Central memory CD8-positive, alpha-beta T cell (primary cell): ENCODE data around the gene RIPOR1.
A peak's percentile ranks its signal among the peaks of the same experiment; 100 is the strongest.

ENCODE experiments used
- ATAC-seq: fragments of 150-1000 bp; cut with Tn5 transposase; replicated peaks from 2 replicates; pipeline ENCODE4 v1.10.0; 2022; ENCODE audit warnings: mild to moderate bottlenecking, moderate FRiP score, moderate number of reproducible peaks; ENCODE audit not compliant: poor library complexity, severe bottlenecking; ENCODE audit errors: extremely low read depth
- DNase-seq, 2 donors: peaks; one replicate each; pipeline ENCODE4 v3.0.0; 2021; ENCODE audit warnings: low spot score in 2 of 2
- H3K27ac Mint-ChIP-seq: one replicate; pipeline ENCODE4 v1.8.0; 2022; ENCODE audit warnings: low read depth, mild to moderate bottlenecking, moderate library complexity, mixed read lengths
- H3K27me3 Mint-ChIP-seq: one replicate; pipeline ENCODE4 v1.8.0; 2022; ENCODE audit warnings: mixed read lengths
- H3K36me3 Mint-ChIP-seq: one replicate; pipeline ENCODE4 v1.8.0; 2022; ENCODE audit warnings: mild to moderate bottlenecking, moderate library complexity, mixed read lengths; ENCODE audit not compliant: insufficient read depth
- H3K4me1 Mint-ChIP-seq: one replicate; pipeline ENCODE4 v1.8.0; 2022; ENCODE audit warnings: mixed read lengths
- H3K4me3 Mint-ChIP-seq: one replicate; pipeline ENCODE4 v1.8.0; 2022; ENCODE audit warnings: mild to moderate bottlenecking, moderate library complexity, mixed read lengths
- H3K9me3 Mint-ChIP-seq: one replicate; pipeline ENCODE4 v1.8.0; 2022; ENCODE audit warnings: mixed read lengths

The RIPOR1 gene

DNA sequence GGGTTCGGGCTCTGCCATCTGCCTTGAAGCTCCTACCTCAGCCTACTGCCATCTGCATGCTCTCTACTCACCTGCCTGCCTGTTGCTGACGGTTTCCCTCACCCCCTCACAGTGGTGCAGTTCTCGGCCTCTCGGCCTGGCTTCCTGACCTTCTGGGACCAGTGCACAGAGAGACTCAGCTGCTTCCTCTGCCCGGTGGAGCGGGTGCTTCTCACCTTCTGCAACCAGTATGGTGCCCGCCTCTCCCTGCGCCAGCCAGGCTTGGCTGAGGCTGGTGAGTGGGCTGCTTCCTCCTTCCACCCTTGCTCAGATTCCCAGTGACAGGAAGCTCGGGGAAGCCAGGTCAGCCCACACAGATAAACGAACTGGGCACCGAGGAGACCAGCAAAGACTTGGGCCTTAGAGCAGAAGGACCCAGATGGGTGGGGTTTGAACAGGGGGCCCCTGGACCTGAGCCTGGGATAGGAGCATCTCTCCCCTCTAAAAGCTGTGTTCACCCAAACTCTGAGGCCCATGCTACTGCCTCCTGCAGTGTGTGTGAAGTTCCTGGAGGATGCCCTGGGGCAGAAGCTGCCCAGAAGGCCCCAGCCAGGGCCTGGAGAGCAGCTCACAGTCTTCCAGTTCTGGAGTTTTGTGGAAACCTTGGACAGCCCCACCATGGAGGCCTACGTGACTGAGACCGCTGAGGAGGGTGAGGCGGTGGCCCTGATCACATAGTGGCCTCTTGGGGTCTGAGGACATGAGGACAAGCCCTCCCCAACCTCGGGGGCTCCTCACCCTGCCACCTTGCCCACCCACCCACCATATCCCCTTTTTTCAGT, 16.4 kb downstream of the RIPOR1 start:
- H3K9me3 Mint-ChIP-seq: no peaks in the 10 kb centered on the region
- H3K4me3 Mint-ChIP-seq: no peak overlapping the region
- H3K36me3 Mint-ChIP-seq: peaks cover 24% of the 10 kb centered on the region
- ATAC-seq (no peak), DNase-seq (no peak)
- peaks cover 44% of the 10 kb centered on the region for H3K4me1 Mint-ChIP-seq
- H3K27me3 Mint-ChIP-seq: no peaks in the 10 kb centered on the region
- peak overlapping the region; percentile 26 for H3K27ac Mint-ChIP-seq

DNA sequence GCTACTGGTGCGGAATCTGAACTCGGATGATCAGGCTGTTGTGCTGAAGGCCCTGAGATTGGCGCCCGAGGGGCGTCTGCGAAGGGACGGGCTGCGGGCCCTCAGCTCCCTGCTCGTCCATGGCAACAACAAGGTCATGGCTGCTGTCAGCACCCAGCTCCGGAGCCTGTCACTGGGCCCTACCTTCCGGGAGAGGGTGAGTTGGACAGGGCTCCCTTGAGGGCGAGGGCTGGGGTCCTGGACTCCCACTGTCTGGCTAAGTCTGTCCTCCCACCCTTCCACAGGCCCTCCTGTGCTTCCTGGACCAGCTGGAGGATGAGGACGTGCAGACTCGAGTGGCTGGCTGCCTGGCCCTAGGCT, 17.0 kb downstream of the RIPOR1 start:
- peaks cover 46% of the 10 kb centered on the region for H3K4me1 Mint-ChIP-seq
- H3K27me3 Mint-ChIP-seq: no peaks in the 10 kb centered on the region
- no peaks in the 10 kb centered on the region for H3K9me3 Mint-ChIP-seq
- DNase-seq (no peak), ATAC-seq (no peak)
- H3K4me3 Mint-ChIP-seq: no peak overlapping the region
- no peak overlapping the region for H3K27ac Mint-ChIP-seq
- H3K36me3 Mint-ChIP-seq: peaks cover 24% of the 10 kb centered on the region

DNA sequence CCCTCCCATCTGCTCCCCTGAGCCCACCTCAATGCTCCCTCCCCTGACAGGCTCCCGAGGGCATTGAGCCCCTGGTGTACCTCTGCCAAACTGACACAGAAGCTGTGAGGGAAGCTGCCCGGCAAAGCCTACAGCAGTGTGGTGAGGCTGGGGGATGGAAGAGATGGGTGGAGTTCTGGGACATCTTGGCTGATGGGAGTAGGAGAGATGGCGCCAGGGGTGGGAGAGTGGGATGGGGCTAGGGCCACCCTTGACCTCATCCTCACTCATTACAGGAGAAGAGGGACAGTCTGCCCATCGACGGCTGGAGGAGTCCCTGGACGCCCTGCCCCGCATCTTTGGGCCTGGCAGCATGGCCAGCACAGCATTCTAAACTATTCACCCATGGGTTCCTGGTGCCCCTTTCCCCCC, 17.5 kb downstream of the RIPOR1 start:
- Mint-ChIP-seq H3K4me3 (peak overlapping the region; percentile 59), H3K27ac (no peak overlapping the region), H3K9me3 (no peaks in the 10 kb centered on the region), H3K4me1 (peaks cover 46% of the 10 kb centered on the region), H3K36me3 (peaks cover 25% of the 10 kb centered on the region), H3K27me3 (no peaks in the 10 kb centered on the region)
- ATAC-seq: no peak
- no peak for DNase-seq

DNA sequence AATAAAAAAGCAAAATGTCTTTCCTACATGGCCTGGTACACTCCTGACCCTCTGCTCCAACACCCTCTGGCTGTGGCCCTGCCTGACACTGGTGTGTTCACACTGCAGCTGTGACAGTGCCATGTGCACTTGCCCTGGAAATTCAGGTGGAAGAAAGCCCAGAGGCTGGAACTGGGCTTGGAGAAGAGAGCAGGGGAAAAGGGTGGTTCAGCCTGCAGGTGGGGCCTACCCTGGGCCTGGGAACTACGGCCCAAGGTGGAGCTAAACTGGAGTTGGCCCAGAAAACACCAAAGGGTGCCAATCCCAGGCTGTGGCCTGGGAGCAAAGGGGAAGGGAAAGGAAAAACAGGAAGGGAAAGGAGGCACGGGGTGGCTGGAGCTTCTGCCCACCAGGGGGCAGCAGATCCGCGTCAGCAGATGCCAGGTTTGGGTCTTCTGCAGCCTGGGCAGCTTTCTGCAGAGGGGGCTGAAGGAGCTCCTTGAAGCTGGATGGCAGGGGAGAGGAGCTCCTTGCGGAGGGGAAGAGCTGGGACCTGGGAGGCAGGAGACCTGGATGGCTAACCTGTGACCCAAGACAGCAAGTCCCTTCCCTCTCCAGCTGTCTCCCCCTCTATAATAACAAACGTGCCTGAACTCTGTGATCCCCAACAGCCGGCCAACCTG, 18.3 kb downstream of the RIPOR1 start:
- ATAC-seq (peak; percentile 39), DNase-seq (peak; percentile 52 to 65)
- peak overlapping the region; percentile 59 for H3K4me3 Mint-ChIP-seq
- H3K4me1 Mint-ChIP-seq: peaks cover 49% of the 10 kb centered on the region
- H3K36me3 Mint-ChIP-seq: peaks cover 25% of the 10 kb centered on the region
- H3K9me3 Mint-ChIP-seq: no peaks in the 10 kb centered on the region
- H3K27me3 Mint-ChIP-seq: no peaks in the 10 kb centered on the region
- H3K27ac Mint-ChIP-seq: peak overlapping the region; percentile 64

DNA sequence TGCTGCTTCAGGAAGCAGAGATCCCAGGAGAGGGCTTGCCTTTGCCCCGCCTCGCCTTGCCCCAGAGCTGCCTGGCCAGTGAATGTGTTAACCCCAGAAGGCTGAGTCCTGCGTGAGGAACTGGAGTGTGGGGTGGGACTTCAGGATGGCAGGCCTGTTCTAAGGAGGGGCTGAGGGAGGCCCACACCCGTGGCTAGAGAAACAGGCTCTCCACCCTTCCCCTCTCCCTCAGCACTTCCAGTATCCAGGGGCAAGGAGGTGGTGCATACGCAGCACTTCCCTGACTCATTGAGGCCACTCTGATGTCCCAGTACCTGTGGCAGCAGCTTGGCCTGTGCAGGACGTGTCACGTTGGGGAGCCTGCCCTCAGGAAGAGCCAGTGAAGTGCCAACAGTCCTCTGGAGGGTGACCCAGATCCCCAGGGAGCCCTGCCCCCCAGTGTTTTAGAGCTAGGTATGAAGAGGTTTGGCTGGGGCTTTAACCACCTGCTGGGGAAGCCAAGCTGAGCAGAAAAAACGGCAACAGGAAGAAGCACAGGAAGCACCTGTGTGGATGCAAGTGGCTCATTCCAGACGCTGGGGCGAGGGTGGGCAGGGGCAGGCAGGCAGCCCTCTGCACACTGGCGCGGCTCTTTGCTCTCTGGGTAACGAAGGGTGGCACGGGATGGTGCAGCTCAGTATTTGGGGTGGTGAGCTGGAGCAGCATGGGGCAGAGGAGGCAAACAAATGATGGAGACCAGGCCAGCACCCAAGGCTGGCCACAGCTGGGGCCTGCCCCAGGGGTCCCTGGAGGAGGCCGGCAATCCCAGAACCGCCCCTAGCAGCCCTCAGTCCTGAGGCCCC, 19.0 kb downstream of the RIPOR1 start:
- H3K4me3 Mint-ChIP-seq: peak overlapping the region; percentile 59
- DNase-seq (no peak), ATAC-seq (peak; percentile 44)
- no peaks in the 10 kb centered on the region for H3K9me3 Mint-ChIP-seq
- peaks cover 20% of the 10 kb centered on the region for H3K36me3 Mint-ChIP-seq
- H3K27ac Mint-ChIP-seq: peak overlapping the region; percentile 64
- H3K27me3 Mint-ChIP-seq: no peaks in the 10 kb centered on the region
- peaks cover 49% of the 10 kb centered on the region for H3K4me1 Mint-ChIP-seq

DNA sequence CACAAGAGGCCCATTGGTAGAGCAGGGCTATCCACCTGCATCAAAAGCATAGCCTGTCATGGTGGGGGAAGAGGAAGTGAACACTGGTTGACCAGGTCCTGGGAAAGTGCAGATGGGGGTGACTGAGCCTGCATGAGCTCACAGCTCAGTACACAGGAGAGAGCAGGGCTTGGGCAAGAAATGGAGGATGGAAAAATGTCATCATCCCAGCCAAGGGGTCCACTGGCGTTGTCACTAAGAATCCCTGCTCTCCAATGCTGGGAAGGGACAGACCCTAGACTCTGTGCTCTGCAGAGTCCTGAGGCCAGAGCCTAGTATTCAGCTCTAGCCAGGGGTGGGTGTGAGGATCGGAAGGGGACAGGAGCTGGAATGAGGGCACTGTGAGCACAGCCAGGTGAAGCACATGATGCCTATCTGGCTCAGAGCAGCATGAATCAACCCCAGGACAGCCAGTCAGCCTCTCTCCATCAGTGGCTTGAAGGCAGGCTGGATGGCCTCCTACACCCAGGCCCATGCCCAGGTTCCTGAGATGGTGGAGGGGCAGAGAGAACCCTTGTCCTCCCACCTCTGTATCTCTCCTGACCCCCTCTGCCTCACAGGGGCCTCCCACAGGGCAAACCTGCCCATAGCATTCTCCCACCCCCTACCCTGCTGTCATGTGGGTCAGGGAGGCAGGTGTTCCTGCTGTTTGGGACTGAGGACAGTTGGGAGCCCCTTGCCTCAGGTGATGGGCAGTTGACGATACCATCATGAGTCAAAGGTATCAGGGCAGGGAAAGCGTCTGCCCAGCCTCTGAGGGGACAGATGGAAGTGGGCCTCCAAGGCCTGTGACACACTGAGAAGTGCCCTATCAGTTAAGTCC, 19.9 kb downstream of the RIPOR1 start:
- H3K36me3 Mint-ChIP-seq: peaks cover 17% of the 10 kb centered on the region
- H3K4me1 Mint-ChIP-seq: peaks cover 41% of the 10 kb centered on the region
- no peaks in the 10 kb centered on the region for H3K27me3 Mint-ChIP-seq
- DNase-seq (no peak), ATAC-seq (no peak)
- peak overlapping the region; percentile 64 for H3K27ac Mint-ChIP-seq
- H3K4me3 Mint-ChIP-seq: peak overlapping the region; percentile 59
- no peaks in the 10 kb centered on the region for H3K9me3 Mint-ChIP-seq

DNA sequence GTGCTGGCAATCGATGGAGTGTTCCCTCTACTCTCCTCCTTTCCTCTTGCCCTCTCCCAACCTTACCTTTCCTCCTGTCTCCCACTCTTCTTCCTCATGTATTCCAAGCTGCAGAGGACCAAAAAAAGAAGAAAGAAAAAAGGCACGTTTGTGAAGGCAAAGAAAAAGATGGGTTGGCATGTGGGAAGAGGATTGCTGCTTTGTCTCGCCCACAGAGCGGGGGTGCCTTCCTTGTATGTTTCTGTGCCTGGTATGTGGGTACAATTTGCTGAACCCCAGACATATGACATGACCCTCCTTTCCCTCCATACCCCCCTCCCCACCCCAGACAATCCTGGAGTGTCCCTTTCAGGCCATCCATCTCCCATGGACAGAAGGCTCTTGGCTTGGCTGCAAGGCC, 20.6 kb downstream of the RIPOR1 start:
- Mint-ChIP-seq H3K27me3 (no peaks in the 10 kb centered on the region), H3K4me3 (no peak overlapping the region), H3K27ac (no peak overlapping the region), H3K36me3 (peaks cover 10% of the 10 kb centered on the region), H3K9me3 (no peaks in the 10 kb centered on the region), H3K4me1 (peaks cover 35% of the 10 kb centered on the region)
- DNase-seq (no peak), ATAC-seq (no peak)

DNA sequence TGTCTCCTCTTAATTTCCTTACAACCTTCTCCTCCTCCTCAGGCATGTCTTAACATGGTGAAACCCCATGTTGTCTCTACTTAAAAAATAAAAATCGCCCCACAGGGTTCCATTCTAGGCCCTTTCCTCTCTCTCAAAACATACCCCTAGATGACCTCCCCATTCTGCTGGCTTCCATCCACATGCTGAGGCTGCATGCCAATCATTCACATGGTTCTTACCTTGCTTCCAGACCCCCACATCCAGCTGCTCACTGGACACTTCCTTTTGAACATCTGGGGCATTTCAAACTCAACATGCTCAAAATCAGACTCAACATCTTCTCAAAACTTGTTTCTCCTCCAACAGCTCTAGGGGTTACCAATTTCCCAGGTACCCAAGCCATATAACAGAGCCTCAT, 21.3 kb downstream of the RIPOR1 start:
- peaks cover 11% of the 10 kb centered on the region for H3K36me3 Mint-ChIP-seq
- H3K9me3 Mint-ChIP-seq: no peaks in the 10 kb centered on the region
- H3K27me3 Mint-ChIP-seq: no peaks in the 10 kb centered on the region
- peaks cover 35% of the 10 kb centered on the region for H3K4me1 Mint-ChIP-seq
- no peak overlapping the region for H3K4me3 Mint-ChIP-seq
- ATAC-seq (no peak), DNase-seq (no peak)
- H3K27ac Mint-ChIP-seq: peak overlapping the region; percentile 48

DNA sequence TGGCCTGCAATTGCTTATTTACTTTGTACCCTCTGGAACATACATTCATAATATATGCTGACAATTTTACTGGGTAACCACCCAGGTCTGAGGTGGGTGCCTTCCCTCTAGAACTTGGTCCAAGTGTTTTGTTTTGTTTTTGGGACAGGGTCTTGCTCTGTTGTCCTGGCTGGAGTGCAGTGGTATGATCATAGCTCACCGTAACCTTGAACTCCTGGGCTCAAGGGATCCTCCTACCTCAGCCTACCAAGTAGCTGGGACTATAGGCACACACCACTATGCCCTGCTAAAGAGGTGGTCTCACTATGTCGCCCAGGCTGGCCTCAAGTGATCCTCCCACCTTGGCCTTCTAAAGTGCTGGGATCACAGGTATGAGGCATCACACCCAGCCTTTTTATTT, 22.5 kb downstream of the RIPOR1 start:
- Mint-ChIP-seq H3K9me3 (no peaks in the 10 kb centered on the region), H3K27me3 (no peaks in the 10 kb centered on the region), H3K27ac (no peak overlapping the region), H3K4me1 (peaks cover 41% of the 10 kb centered on the region), H3K36me3 (peaks cover 11% of the 10 kb centered on the region), H3K4me3 (no peak overlapping the region)
- ATAC-seq (no peak), DNase-seq (no peak)

DNA sequence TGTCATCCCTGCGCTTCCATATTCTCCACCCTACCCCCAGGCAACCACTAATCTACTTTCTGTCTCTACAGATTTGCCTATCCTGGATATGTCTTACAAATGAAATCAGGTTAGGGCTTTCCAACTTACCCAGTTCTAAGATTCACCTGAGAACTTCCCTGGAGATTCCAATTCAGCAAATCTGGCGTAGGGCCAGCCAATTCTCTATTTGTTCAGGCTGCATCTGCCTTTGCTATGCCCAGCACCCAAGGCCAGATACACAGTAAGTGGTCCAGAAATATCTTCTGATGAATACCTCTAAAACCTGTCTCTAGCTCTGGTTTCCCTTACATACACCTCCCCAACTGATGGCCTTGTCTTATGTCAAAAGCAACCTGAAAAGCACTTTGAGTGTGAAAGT, 23.3 kb downstream of the RIPOR1 start:
- Mint-ChIP-seq H3K4me3 (no peak overlapping the region), H3K4me1 (peaks cover 40% of the 10 kb centered on the region), H3K27me3 (no peaks in the 10 kb centered on the region), H3K36me3 (peaks cover 6% of the 10 kb centered on the region), H3K27ac (no peak overlapping the region), H3K9me3 (no peaks in the 10 kb centered on the region)
- DNase-seq: no peak
- no peak for ATAC-seq

DNA sequence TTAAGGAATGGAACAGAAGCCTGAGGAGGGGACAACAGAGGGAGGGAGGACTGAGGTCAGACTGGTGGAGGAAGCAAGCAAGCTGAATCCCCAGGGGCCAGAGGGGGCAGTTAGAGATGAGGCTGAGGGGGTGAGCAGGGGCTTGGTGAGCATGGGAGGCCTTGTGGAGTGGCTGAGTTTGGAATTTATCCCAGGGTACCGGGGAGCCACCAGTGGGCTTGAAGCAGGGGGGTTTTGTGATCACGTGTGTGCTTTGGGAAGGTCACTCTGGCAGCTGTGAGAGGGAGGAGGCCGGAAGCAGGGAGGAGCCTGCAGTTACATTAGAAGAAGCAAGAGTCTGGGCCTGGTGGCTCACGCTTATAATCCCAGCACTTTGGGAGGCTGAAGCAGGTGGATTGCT, 23.8 kb downstream of the RIPOR1 start:
- ATAC-seq (no peak), DNase-seq (no peak)
- Mint-ChIP-seq H3K4me1 (peaks cover 36% of the 10 kb centered on the region), H3K36me3 (peaks cover 4% of the 10 kb centered on the region), H3K27ac (no peak overlapping the region), H3K27me3 (no peaks in the 10 kb centered on the region), H3K4me3 (no peak overlapping the region), H3K9me3 (no peaks in the 10 kb centered on the region)

DNA sequence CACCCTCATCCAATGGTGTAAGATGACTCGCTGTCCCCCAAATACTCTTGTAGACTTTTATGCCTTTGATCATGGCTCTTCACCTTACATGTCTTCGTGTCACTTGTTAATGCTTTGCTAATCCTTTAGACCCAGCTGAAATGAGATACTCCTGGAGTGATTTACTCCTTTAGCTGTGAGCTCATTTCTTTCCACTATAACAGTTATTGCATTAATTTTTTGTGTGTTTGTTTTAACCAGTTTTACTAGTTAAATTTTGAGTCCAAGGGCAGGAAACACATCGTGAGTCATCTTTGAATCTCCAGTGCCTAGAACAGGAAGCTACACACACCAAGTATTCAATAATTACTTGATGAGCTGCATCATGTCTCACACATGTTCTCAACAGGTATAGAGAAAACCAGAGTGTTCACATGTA, 27.2 kb downstream of the RIPOR1 start:
- Mint-ChIP-seq H3K27ac (peak overlapping the region; percentile 90), H3K36me3 (peaks cover 11% of the 10 kb centered on the region), H3K27me3 (no peaks in the 10 kb centered on the region), H3K4me3 (peak overlapping the region; percentile 51), H3K9me3 (no peaks in the 10 kb centered on the region), H3K4me1 (peaks cover 30% of the 10 kb centered on the region)
- peak; percentile 97 for ATAC-seq
- no peak for DNase-seq
